K562 (cell line): ENCODE data around the gene NEUROD6. TPM values are rescaled to one million over a fixed set of nuclear protein-coding genes. Genes with fewer than 3 reads are reported as not detected.

Experiments used
- ATAC-seq: fragments of 200-7000 bp; cut with Tn5 transposase; 3 replicates; pipeline ENCODE4 v1.9.1; 2020; ENCODE audit warnings: moderate library complexity
- BruUV-seq: library from RNA; stranded (reverse); fragments of 400-500 nt; replicated peaks from 2 replicates; lab custom pipeline; 2021; lab: Mats Ljungman, UMichigan
- CTCF ChIA-PET: fragments of 300-600 bp; formaldehyde crosslinking; extraction: SDS; loops from one replicate; lab custom pipeline; 2021; ENCODE audit warnings: low intra/inter-chr PET ratio; lab: Yijun Ruan, JAX
- POLR2A ChIA-PET: fragments of 300-600, 350-650 bp; sonication (Branson Sonifier 250); formaldehyde crosslinking; extraction: SDS; loops from one replicate; lab custom pipeline; 2021; ENCODE audit warnings: antibody characterized with exemption, inconsistent platforms; lab: Yijun Ruan, JAX
- DNase-seq, 4 experiments: peaks; one replicate each; pipeline versions ENCODE4 v3.0.0 to v3.0.0-alpha.2; 2011 to 2018; ENCODE audit warnings: low spot score in 3 of 4, mixed read lengths in 3 of 4; ENCODE audit errors: extremely low read depth in 1 of 4
- FAIRE-seq: peaks from 2 replicates; lab custom pipeline; 2011; peaks lifted over from hg19 to GRCh38; lab: Jason Lieb, UNC
- H2AFZ ChIP-seq: 2 replicates; pipeline ENCODE4 v1.6.0; 2011; ENCODE audit warnings: low read depth, low read length, control low read depth, inconsistent platforms
- H3K27ac ChIP-seq: fragments of 200-600 bp; 3 replicates; pipeline ENCODE4 v1.8.0; 2011; ENCODE audit warnings: low read depth, mild to moderate bottlenecking, control low read depth, inconsistent platforms, low read length, moderate library complexity, mixed read lengths; ENCODE audit errors: extremely low read depth
- H3K27me3 ChIP-seq, 2 experiments: fragments of 300-600 bp in 1 of 2; 2 replicates in 1 of 2; 3 replicates in 1 of 2; pipeline versions ENCODE4 v1.6.0 to v1.8.0; 2011; ENCODE audit warnings: inconsistent platforms in 2 of 2, low read length in 2 of 2, mild to moderate bottlenecking in 1 of 2, mixed read lengths in 1 of 2, moderate library complexity in 1 of 2; ENCODE audit not compliant: control insufficient read depth in 2 of 2, insufficient read depth in 2 of 2
- H3K36me3 ChIP-seq: fragments of 300-600 bp; 3 replicates; pipeline ENCODE4 v1.8.0; 2011; ENCODE audit warnings: mild to moderate bottlenecking, low read length, inconsistent platforms; ENCODE audit not compliant: control insufficient read depth, insufficient read depth
- H3K4me1 ChIP-seq, 2 experiments: fragments of 200-600 bp in 1 of 2; replicated peaks in 1 of 2; 2 replicates in 1 of 2; 3 replicates in 1 of 2; pipeline versions ENCODE4 v1.5.1 to v1.8.0; 2011; ENCODE audit warnings: inconsistent platforms in 2 of 2, low read length in 2 of 2, mild to moderate bottlenecking in 1 of 2, mixed read lengths in 1 of 2, moderate library complexity in 1 of 2; ENCODE audit not compliant: control insufficient read depth in 2 of 2, insufficient read depth in 2 of 2
- H3K4me2 ChIP-seq: 2 replicates; pipeline ENCODE4 v1.6.1; 2011; ENCODE audit warnings: low read length, control low read depth, inconsistent platforms, mixed read lengths; ENCODE audit not compliant: insufficient read depth
- H3K4me3 ChIP-seq: fragments of 200-600 bp; sonication (generic), shearing (Covaris generic); 2 replicates; pipeline ENCODE4 v1.5.1; 2016; ENCODE audit warnings: control low read depth, inconsistent platforms
- H3K79me2 ChIP-seq: fragments of 200-600 bp; 3 replicates; pipeline ENCODE4 v1.8.0; 2011; ENCODE audit warnings: low read length, inconsistent platforms; ENCODE audit not compliant: control insufficient read depth, insufficient read depth
- H3K9ac ChIP-seq, 2 experiments: 2 replicates each; pipeline versions ENCODE4 v1.6.0 to v1.6.1; 2011; ENCODE audit warnings: low read depth in 2 of 2, low read length in 2 of 2, control low read depth in 1 of 2, inconsistent platforms in 1 of 2, mild to moderate bottlenecking in 1 of 2, mixed read lengths in 1 of 2; ENCODE audit not compliant: insufficient read depth in 1 of 2
- H3K9me1 ChIP-seq: one replicate; pipeline ENCODE4 v1.6.0; 2011; ENCODE audit warnings: inconsistent platforms, mild to moderate bottlenecking, low read length, moderate library complexity; ENCODE audit not compliant: control insufficient read depth, insufficient read depth
- H3K9me3 ChIP-seq: replicated peaks from 2 replicates; pipeline ENCODE4 v1.5.1; 2011; ENCODE audit warnings: low read depth, low read length, inconsistent platforms; ENCODE audit not compliant: control insufficient read depth, insufficient read depth
- H4K20me1 ChIP-seq: replicated peaks from 2 replicates; pipeline ENCODE4 v1.6.1; 2011; ENCODE audit warnings: low read length, inconsistent platforms, mixed read lengths; ENCODE audit not compliant: control insufficient read depth, insufficient read depth
- CHAMP1 ChIP-seq: fragments of 450-650 bp; IDR thresholded peaks from 2 replicates; pipeline ENCODE4 v1.6.1; 2016; ENCODE audit warnings: mild to moderate bottlenecking
- GABPB2 ChIP-seq: fragments of 250-450 bp; sonication (Bioruptor Pico); conservative IDR thresholded peaks from 2 replicates; pipeline ENCODE4 v1.5.1; 2021; ENCODE audit warnings: mild to moderate bottlenecking
- NBN ChIP-seq: fragments of 450-650 bp; IDR thresholded peaks from 2 replicates; pipeline ENCODE4 v1.6.1; 2016; ENCODE audit warnings: low read depth, mild to moderate bottlenecking
- TAF9B ChIP-seq: fragments of 450-650 bp; IDR thresholded peaks from 2 replicates; pipeline ENCODE4 v1.6.1; 2018; ENCODE audit warnings: mild to moderate bottlenecking; ENCODE audit not compliant: partially characterized antibody
- TBP ChIP-seq: optimal IDR thresholded peaks from 2 replicates; pipeline ENCODE3; 2011; ENCODE audit warnings: low read depth, low read length, improper control_type of control experiment
- ZNF212 ChIP-seq: fragments of 450-650 bp; formaldehyde crosslinking; IDR thresholded peaks from 2 replicates; pipeline ENCODE4 v1.4.0; 2020; ENCODE audit warnings: mild to moderate bottlenecking
- ZNF79 ChIP-seq: fragments of 250-450 bp; sonication (Bioruptor Pico); IDR thresholded peaks from 2 replicates; pipeline ENCODE4 v1.4.0; 2020; ENCODE audit warnings: low read depth, mild to moderate bottlenecking, moderate library complexity
- WGBS: fragments of 100-300 bp; shearing (Covaris generic); methylation state at CpG from one replicate; pipeline ENCODE4 v1.1.6; 2016; ENCODE audit warnings: low coverage, mixed read lengths; ENCODE audit not compliant: insufficient coverage; ENCODE audit errors: missing lambda C conversion rate; 5-methylcytosine and 5-hydroxymethylcytosine counted together
- in situ Hi-C: fragments of 300-500 bp; cut with MboI; formaldehyde crosslinking; loops from 4 replicates; pipeline ENCODE4 v1.15.0; 2018; ENCODE audit warnings: inconsistent platforms, mixed read lengths
- intact Hi-C: fragments of 100-400 bp; cut with micrococcal nuclease; formaldehyde crosslinking; loops from 2 replicates; pipeline ENCODE4 v1.14.2; 2022
- polyA plus RNA-seq, 8 experiments: library from polyadenylated mRNA; depleted of rRNA in 4 of 8; stranded (reverse) in 5 of 8; unstranded in 3 of 8; fragments of >200 nt; fragmentation: Nextera tagmentation in 2 of 8; fragmentation: Illumina TruSeq in 1 of 8; extraction: Ambion mirVana in 2 of 8; extraction: Trizol in 1 of 8; gene quantifications; 2 replicates each; pipeline versions ENCODE4 v1.2.1 to v1.2.3, GENCODE V29; 2011 to 2014; ENCODE audit warnings: inconsistent platforms in 1 of 8, missing spikeins in 1 of 8
- total RNA-seq, 7 experiments: library from RNA; depleted of rRNA in 6 of 7; stranded (reverse); fragments of >200 nt in 6 of 7; fragmentation: Illumina TruSeq in 2 of 7; extraction: Trizol in 2 of 7; gene quantifications; 2 replicates each; pipeline versions ENCODE4 v1.2.1 to v1.2.3, GENCODE V29; 2011 to 2021; ENCODE audit warnings: low replicate concordance in 1 of 7

Gene NEUROD6
- total and polyA plus RNA-seq, 9 of the 15 experiments (the other 6 are each of a cell fraction or from before 2014, with no cell fraction given) = not detected

DNA sequence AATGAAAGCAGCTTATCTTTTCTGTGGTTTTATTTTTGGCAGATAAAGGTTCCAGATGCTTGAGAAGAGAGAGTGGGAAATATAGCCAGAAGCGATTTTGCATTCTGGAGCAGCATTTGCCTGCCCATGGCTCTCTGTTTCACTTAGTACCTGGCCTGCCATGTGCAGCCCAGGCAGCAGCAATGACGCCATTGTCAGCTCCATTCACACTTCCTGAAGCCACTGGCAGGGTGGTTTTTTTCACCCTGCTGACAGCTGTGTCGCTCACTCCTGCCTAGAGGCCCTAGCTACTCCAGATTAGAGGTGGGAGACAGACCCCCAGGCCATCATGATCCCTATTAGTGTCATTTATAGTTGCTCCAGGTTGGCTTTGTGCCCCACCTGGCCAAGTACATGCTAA, 30.1 kb upstream of the NEUROD6 start:
- no peak overlapping the region for H3K4me3 ChIP-seq
- TF ChIP-seq ZNF212 (CRISPR knock-in tag) (no peak), CHAMP1 (no peak), GABPB2 (CRISPR knock-in tag) (no peak), TAF9B (no peak), ZNF79 (no peak), NBN (no peak), TBP (no peak)
- no peak for FAIRE-seq
- ATAC-seq = no peak
- no peaks in the 10 kb centered on the region for H3K36me3 ChIP-seq
- WGBS = 0% methylated on average over 3 of the region's 3 CpGs
- CTCF ChIA-PET = no interaction called here
- intact Hi-C loops (loop anchor here (5.0 to 10.0 kb wide), 3 partner anchors 236 to 364 kb away; no protein-coding TSS in a partner anchor), in situ Hi-C loops (no loop called here)
- H3K9me3 ChIP-seq = no peaks in the 10 kb centered on the region
- peaks cover 4 to 14% of the 10 kb centered on the region in 2 experiments; a peak in 3 of 5 replicates for H3K27me3 ChIP-seq
- H3K9me1 ChIP-seq = no peaks in the 10 kb centered on the region
- no peaks in the 10 kb centered on the region for H3K79me2 ChIP-seq
- no peak overlapping the region for H3K4me2 ChIP-seq
- no peaks in the 10 kb centered on the region; the same call in 1 of the 2 replicates for H4K20me1 ChIP-seq
- H3K4me1 ChIP-seq = no peaks in the 10 kb centered on the region
- H3K27ac ChIP-seq = no peak overlapping the region
- no peak overlapping the region for H2AFZ ChIP-seq
- no peak overlapping the region for H3K9ac ChIP-seq
- BruUV-seq = no TSS peak
- no peak for DNase-seq
- POLR2A ChIA-PET = no interaction called here
